ENCODE measurements around the gene ST3GAL3. TPM values are rescaled to one million over a fixed set of nuclear protein-coding genes. Genes with fewer than 3 reads are reported as not detected.

ST3GAL3 gene
- total and polyA plus RNA-seq, 12 donors, result 14.5 to 39.3 (median 31.7) TPM

DNA sequence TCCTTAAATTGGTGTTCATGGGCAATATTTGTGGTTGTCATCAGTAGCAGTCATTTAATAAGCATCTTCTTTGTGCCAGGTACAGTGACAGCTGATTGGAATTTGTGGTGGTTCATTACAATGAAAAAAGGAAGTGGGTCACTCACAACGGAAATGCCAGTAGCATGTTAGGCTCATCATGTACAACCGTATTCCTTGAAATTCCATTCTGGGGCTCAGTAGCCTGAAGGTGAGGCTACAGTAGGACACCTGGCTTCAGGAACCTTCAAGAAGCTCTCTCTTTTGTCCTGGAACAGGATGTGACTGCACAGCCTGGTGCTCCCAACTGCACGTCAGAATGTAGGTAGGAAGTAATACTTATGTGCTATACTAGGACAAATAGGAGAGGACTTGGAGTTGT is 93.9 kb downstream of the ST3GAL3 start:
- H3K9me3 ChIP-seq, result no peaks in the 10 kb centered on the region
- ATAC-seq (no peak), DNase-seq (no peak)
- intact Hi-C loops (cut with DNase I), result no loop called here
- H3K27ac ChIP-seq, result no peak overlapping the region
- H3K36me3 ChIP-seq, result peaks cover 0 to 14% (median 0%) of the 10 kb centered on the region in 9 donors
- H3K27me3 ChIP-seq, result no peaks in the 10 kb centered on the region
- peaks cover 0 to 25% (median 2%) of the 10 kb centered on the region in 9 donors for H3K4me1 ChIP-seq
- 69 to 71% methylated on average over 3 of the region's 3 CpGs for WGBS, 2 donors
- TF ChIP-seq, protein P1, sequence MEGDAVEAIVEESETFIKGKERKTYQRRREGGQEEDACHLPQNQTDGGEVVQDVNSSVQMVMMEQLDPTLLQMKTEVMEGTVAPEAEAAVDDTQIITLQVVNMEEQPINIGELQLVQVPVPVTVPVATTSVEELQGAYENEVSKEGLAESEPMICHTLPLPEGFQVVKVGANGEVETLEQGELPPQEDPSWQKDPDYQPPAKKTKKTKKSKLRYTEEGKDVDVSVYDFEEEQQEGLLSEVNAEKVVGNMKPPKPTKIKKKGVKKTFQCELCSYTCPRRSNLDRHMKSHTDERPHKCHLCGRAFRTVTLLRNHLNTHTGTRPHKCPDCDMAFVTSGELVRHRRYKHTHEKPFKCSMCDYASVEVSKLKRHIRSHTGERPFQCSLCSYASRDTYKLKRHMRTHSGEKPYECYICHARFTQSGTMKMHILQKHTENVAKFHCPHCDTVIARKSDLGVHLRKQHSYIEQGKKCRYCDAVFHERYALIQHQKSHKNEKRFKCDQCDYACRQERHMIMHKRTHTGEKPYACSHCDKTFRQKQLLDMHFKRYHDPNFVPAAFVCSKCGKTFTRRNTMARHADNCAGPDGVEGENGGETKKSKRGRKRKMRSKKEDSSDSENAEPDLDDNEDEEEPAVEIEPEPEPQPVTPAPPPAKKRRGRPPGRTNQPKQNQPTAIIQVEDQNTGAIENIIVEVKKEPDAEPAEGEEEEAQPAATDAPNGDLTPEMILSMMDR (IDR thresholded peaks at IDR 0.05), result no peak
- no peak overlapping the region for H3K4me3 ChIP-seq

- TF ChIP-seq, protein P1 (IDR thresholded peaks at IDR 0.05), result no peak
- Histone ChIP-seq H3K27ac (no peak overlapping the region), H3K4me1 (peaks cover 0 to 14% (median 0%) of the 10 kb centered on the region in 9 donors), H3K4me3 (no peak overlapping the region), H3K36me3 (peaks cover 0 to 19% (median 0%) of the 10 kb centered on the region in 9 donors), H3K27me3 (no peaks in the 10 kb centered on the region), H3K9me3 (no peaks in the 10 kb centered on the region)
- WGBS, 2 donors, result 95 to 97% methylated on average over 4 of the region's 4 CpGs
- intact Hi-C loops (cut with DNase I), result no loop called here
- DNase-seq (no peak), ATAC-seq (no peak)
Measured at GRCh38 chr1:43802356-43802980, 95.1 kb downstream of the ST3GAL3 start.

GRCh38 chr1:43803105-43803504 is 95.8 kb downstream of the ST3GAL3 start:
- Histone ChIP-seq H3K36me3 (peaks cover 0 to 19% (median 0%) of the 10 kb centered on the region in 9 donors), H3K9me3 (no peaks in the 10 kb centered on the region), H3K4me3 (no peak overlapping the region), H3K27me3 (no peaks in the 10 kb centered on the region), H3K27ac (no peak overlapping the region), H3K4me1 (peaks cover 0 to 10% (median 0%) of the 10 kb centered on the region in 9 donors)
- TF ChIP-seq, protein P1 (IDR thresholded peaks at IDR 0.05), result no peak
- no peak for DNase-seq
- intact Hi-C loops (cut with DNase I), result no loop called here
- ATAC-seq, result no peak
- WGBS, 2 donors, result 94 to 98% methylated on average over 9 of the region's 9 CpGs

DNA sequence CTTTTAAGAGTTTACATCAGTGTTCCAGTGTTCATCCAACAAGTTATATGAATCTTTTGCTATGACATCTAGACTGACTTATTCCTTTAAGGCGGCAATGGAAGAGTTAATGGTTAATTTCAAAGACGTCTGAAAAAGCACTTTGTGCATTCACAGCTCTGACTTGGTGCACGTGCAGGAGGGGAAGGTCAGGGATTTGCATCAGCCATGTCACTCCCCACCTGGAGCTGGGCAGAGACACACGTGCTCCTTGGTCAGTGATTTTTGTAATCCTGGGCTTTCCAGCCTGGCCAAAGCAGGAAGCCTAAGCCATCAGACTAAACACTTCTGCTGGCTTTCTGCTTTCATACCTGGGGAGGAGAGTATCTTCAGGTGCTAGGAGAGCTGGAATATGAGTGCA is 96.3 kb downstream of the ST3GAL3 start:
- no peaks in the 10 kb centered on the region for H3K27me3 ChIP-seq
- DNase-seq (no peak), ATAC-seq (no peak)
- H3K4me3 ChIP-seq, result no peak overlapping the region
- H3K36me3 ChIP-seq, result peaks cover 0 to 19% (median 0%) of the 10 kb centered on the region in 9 donors
- intact Hi-C loops (cut with DNase I), result no loop called here
- peaks cover 0 to 9% (median 0%) of the 10 kb centered on the region in 9 donors for H3K4me1 ChIP-seq
- H3K27ac ChIP-seq, result no peak overlapping the region
- peaks cover 0 to 4% (median under 1%) of the 10 kb centered on the region in 11 donors for H3K9me3 ChIP-seq
- TF ChIP-seq, protein P1 (IDR thresholded peaks at IDR 0.05), result no peak
- WGBS, 2 donors, result 59 to 61% methylated on average over 4 of the region's 4 CpGs
